HFF-Myc (cell line): ENCODE measurements around the gene SEH1L.

Experiments used
- DNase-seq: peaks from one replicate; pipeline ENCODE4 v3.0.0-alpha.2; 2011; ENCODE audit warnings: low read depth; ENCODE audit errors: extremely low read depth
- H3K4me3 ChIP-seq: replicated peaks from 2 replicates; pipeline ENCODE4 v1.5.1; 2011; ENCODE audit warnings: low read depth, mild to moderate bottlenecking, control low read depth, low read length
- CTCF ChIP-seq: IDR thresholded peaks from 2 replicates; pipeline ENCODE4 v1.5.1; 2012; ENCODE audit warnings: mild to moderate bottlenecking, low read depth, low read length, control low read depth; ENCODE audit errors: missing control alignments

SEH1L gene

GRCh38 chr18:13017247-13017875, 69.5 kb downstream of the SEH1L start:
- no peak for TF ChIP-seq CTCF
- H3K4me3 ChIP-seq: no peak overlapping the region
- no peak for DNase-seq

GRCh38 chr18:13018374-13018773, 70.6 kb downstream of the SEH1L start:
- no peak for TF ChIP-seq CTCF

GRCh38 chr18:13019301-13019700, 71.5 kb downstream of the SEH1L start:
- no peak for DNase-seq
- no peak overlapping the region for H3K4me3 ChIP-seq
- TF ChIP-seq CTCF: no peak

More at GRCh38 chr18:13018374-13018773, 70.6 kb downstream of the SEH1L start:
- DNase-seq: no peak
- H3K4me3 ChIP-seq: no peak overlapping the region

- no peak overlapping the region for H3K4me3 ChIP-seq
- no peak for TF ChIP-seq CTCF
- DNase-seq: no peak
These were observed 74.8 kb downstream of the SEH1L start for GRCh38 chr18:13022644-13023043.

GRCh38 chr18:13025233-13025632, 77.4 kb downstream of the SEH1L start:
- TF ChIP-seq CTCF: no peak
- DNase-seq: no peak
- H3K4me3 ChIP-seq: no peak overlapping the region

GRCh38 chr18:13026583-13027270, 78.9 kb downstream of the SEH1L start:
- no peak for TF ChIP-seq CTCF
- no peak for DNase-seq
- no peak overlapping the region for H3K4me3 ChIP-seq
